GM12878 (cell line): ENCODE measurements around the gene FYB1. TPM values are rescaled to one million over a fixed set of nuclear protein-coding genes. Genes with fewer than 3 reads are reported as not detected.
"Not testable (repeated sequence)": the region's sequence is repeated elsewhere in the genome, so short reads cannot be mapped to it uniquely, and the experiment has no call there.

Source experiments
- ATAC-seq: fragments of 200-7000 bp; cut with Tn5 transposase; 3 replicates; pipeline ENCODE4 v1.9.1; 2020; ENCODE audit warnings: mild to moderate bottlenecking, moderate library complexity
- BruUV-seq: library from RNA; stranded (reverse); fragments of 400-500 nt; replicated peaks from 2 replicates; lab custom pipeline; 2021; lab: Mats Ljungman, UMichigan
- CTCF ChIA-PET: fragments of 300-600 bp; sonication (Branson Sonifier 250); formaldehyde crosslinking; extraction: SDS; loops from one replicate; lab custom pipeline; 2021; ENCODE audit warnings: inconsistent platforms; lab: Yijun Ruan, JAX
- POLR2A ChIA-PET: fragments of 350-600 bp; formaldehyde crosslinking; extraction: SDS; loops from one replicate; lab custom pipeline; 2021; ENCODE audit warnings: inconsistent platforms; lab: Charles Lee
- RAD21 ChIA-PET: fragments of 300-600 bp; sonication (Branson Sonifier 250); formaldehyde crosslinking; loops from one replicate; lab custom pipeline; 2023; ENCODE audit warnings: antibody characterized with exemption; ENCODE audit not compliant: unreplicated experiment; lab: Charles Lee
- SMC1A ChIA-PET: fragments of 300-600 bp; sonication (Branson Sonifier 250); formaldehyde crosslinking; loops from one replicate; lab custom pipeline; 2023; ENCODE audit not compliant: unreplicated experiment, uncharacterized antibody; lab: Charles Lee
- DNase-seq: peaks from one replicate; pipeline ENCODE4 v3.0.0-alpha.2; 2011; ENCODE audit warnings: low read depth, low spot score
- FAIRE-seq: peaks from 3 replicates; lab custom pipeline; 2011; peaks lifted over from hg19 to GRCh38; lab: Jason Lieb, UNC
- H2AFZ ChIP-seq: 2 replicates; pipeline ENCODE4 v1.6.0; 2011; ENCODE audit warnings: low read depth, low read length, control low read depth; ENCODE audit not compliant: control insufficient read depth
- H3K27ac ChIP-seq: 2 replicates; pipeline ENCODE4 v1.5.1; 2011; ENCODE audit warnings: control low read depth; ENCODE audit not compliant: control insufficient read depth, insufficient read depth
- H3K27me3 ChIP-seq, 2 experiments: replicated peaks in 1 of 2; 2 replicates each; pipeline versions ENCODE4 v1.6.0 to v1.6.1; 2011; ENCODE audit warnings: low read length in 1 of 2; ENCODE audit not compliant: control insufficient read depth in 2 of 2, insufficient read depth in 2 of 2
- H3K36me3 ChIP-seq, 2 experiments: 2 replicates each; pipeline ENCODE4 v1.5.1; 2011; ENCODE audit warnings: low read length in 1 of 2; ENCODE audit not compliant: control insufficient read depth in 2 of 2, insufficient read depth in 2 of 2
- H3K4me1 ChIP-seq: 2 replicates; pipeline ENCODE4 v1.6.1; 2011; ENCODE audit warnings: mild to moderate bottlenecking, low read length, moderate library complexity, mixed read lengths; ENCODE audit not compliant: control insufficient read depth, insufficient read depth
- H3K4me2 ChIP-seq: 2 replicates; pipeline ENCODE4 v1.6.0; 2011; ENCODE audit warnings: control low read depth; ENCODE audit not compliant: control insufficient read depth, insufficient read depth
- H3K4me3 ChIP-seq: fragments of 200-600 bp; sonication (generic); 2 replicates; pipeline ENCODE4 v1.5.1; 2016
- H3K79me2 ChIP-seq: 2 replicates; pipeline ENCODE4 v1.6.0; 2011; ENCODE audit warnings: low read length; ENCODE audit not compliant: control insufficient read depth, insufficient read depth
- H3K9ac ChIP-seq: 2 replicates; pipeline ENCODE4 v1.8.0; 2011; ENCODE audit warnings: low read length, control low read depth, mixed read lengths; ENCODE audit not compliant: control insufficient read depth, insufficient read depth
- H3K9me3 ChIP-seq: replicated peaks from 3 replicates; pipeline ENCODE4 v1.5.1; 2011; ENCODE audit warnings: mild to moderate bottlenecking, low read length; ENCODE audit not compliant: control insufficient read depth, insufficient read depth
- H4K20me1 ChIP-seq: 2 replicates; pipeline ENCODE4 v1.6.0; 2011; ENCODE audit not compliant: control insufficient read depth, insufficient read depth
- CBFB ChIP-seq: IDR thresholded peaks from 2 replicates; pipeline ENCODE4 v1.6.1; 2016; ENCODE audit warnings: antibody characterized with exemption, low read depth
- EP300 ChIP-seq, 2 experiments: fragments of 150-350 bp in 1 of 2; IDR thresholded peaks; 2 replicates each; pipeline ENCODE4 v1.6.1; 2011 to 2012; ENCODE audit warnings: low read depth in 2 of 2, low read length in 2 of 2, borderline replicate concordance in 1 of 2, improper control_type of control experiment in 1 of 2, inconsistent platforms in 1 of 2; ENCODE audit not compliant: control insufficient read depth in 1 of 2
- IRF4 ChIP-seq: IDR thresholded peaks from 2 replicates; pipeline ENCODE4 v1.6.1; 2011; ENCODE audit warnings: low read depth, low read length
- NRF1 ChIP-seq: conservative IDR thresholded peaks from 2 replicates; pipeline ENCODE4 v1.6.1; 2011; ENCODE audit warnings: mild to moderate bottlenecking, low read depth, low read length, improper control_type of control experiment
- STAT1 ChIP-seq: fragments of 450-650 bp; conservative IDR thresholded peaks from 2 replicates; pipeline ENCODE4 v1.6.1; 2014; ENCODE audit warnings: antibody characterized with exemption, mild to moderate bottlenecking
- TCF3 ChIP-seq: IDR thresholded peaks from 2 replicates; pipeline ENCODE4 v1.6.1; 2012; ENCODE audit warnings: low read depth, mild to moderate bottlenecking, low read length, borderline replicate concordance; ENCODE audit not compliant: insufficient read depth
- ZNF217 ChIP-seq: fragments of 450-650 bp; IDR thresholded peaks from 2 replicates; pipeline ENCODE4 v1.6.1; 2017; ENCODE audit warnings: antibody characterized with exemption, mild to moderate bottlenecking
- WGBS: methylation state at CpG from one replicate; pipeline ENCODE4 v1.1.6; 2016; ENCODE audit warnings: low lambda C conversion rate; ENCODE audit not compliant: insufficient replicate concordance, insufficient coverage; ENCODE audit errors: missing lambda C conversion rate; 5-methylcytosine and 5-hydroxymethylcytosine counted together
- in situ Hi-C: fragments of 300-500 bp; cut with MboI; formaldehyde crosslinking; loops from 9 replicates; pipeline ENCODE4 v1.14.3; 2018; ENCODE audit warnings: mixed read lengths
- intact Hi-C: fragments of 100-400 bp; cut with micrococcal nuclease; formaldehyde crosslinking; loops from one replicate; pipeline ENCODE4 v1.14.2; 2022; ENCODE audit not compliant: unreplicated experiment
- polyA plus RNA-seq, 11 experiments: library from polyadenylated mRNA; depleted of rRNA in 4 of 11; unstranded in 6 of 11; stranded (reverse) in 5 of 11; fragments of >200 nt; fragmentation: Nextera tagmentation in 4 of 11; fragmentation: Illumina TruSeq in 1 of 11; extraction: Ambion mirVana in 4 of 11; extraction: Trizol in 1 of 11; gene quantifications; 1 replicate in 1 of 11; 2 replicates in 10 of 11; pipeline versions ENCODE4 v1.2.1 to v1.2.3, GENCODE V29; 2011 to 2016; ENCODE audit warnings: inconsistent platforms in 2 of 11, missing spikeins in 2 of 11, low read depth in 1 of 11
- total RNA-seq, 4 experiments: library from RNA; depleted of rRNA in 3 of 4; stranded (reverse); fragments of >200 nt in 3 of 4; fragmentation: Illumina TruSeq in 1 of 4; extraction: Trizol in 1 of 4; gene quantifications; 2 replicates each; pipeline versions ENCODE4 v1.2.1 to v1.2.3, GENCODE V29; 2013 to 2021
- TF ChIP-seq, protein P1 (sequence below): fragments of 450-650 bp; IDR thresholded peaks from 2 replicates; pipeline ENCODE4 v1.6.1; 2017; ENCODE audit warnings: low read depth, mild to moderate bottlenecking, moderate library complexity
- TF ChIP-seq, protein P2 (sequence below): fragments of 450-650 bp; conservative IDR thresholded peaks from 2 replicates; pipeline ENCODE4 v1.6.1; 2017; ENCODE audit warnings: mild to moderate bottlenecking, moderate library complexity
- TF ChIP-seq, protein P3 (sequence below): IDR thresholded peaks from 2 replicates; pipeline ENCODE4 v1.6.1; 2012; ENCODE audit warnings: mild to moderate bottlenecking, low read depth, low read length

FYB1 gene
- total and polyA plus RNA-seq, 10 of the 15 experiments (the other 5 are each of a cell fraction or from before 2014, with no cell fraction given): 0.06 to 4.3 (median 0.25) TPM; not detected in 2

DNA sequence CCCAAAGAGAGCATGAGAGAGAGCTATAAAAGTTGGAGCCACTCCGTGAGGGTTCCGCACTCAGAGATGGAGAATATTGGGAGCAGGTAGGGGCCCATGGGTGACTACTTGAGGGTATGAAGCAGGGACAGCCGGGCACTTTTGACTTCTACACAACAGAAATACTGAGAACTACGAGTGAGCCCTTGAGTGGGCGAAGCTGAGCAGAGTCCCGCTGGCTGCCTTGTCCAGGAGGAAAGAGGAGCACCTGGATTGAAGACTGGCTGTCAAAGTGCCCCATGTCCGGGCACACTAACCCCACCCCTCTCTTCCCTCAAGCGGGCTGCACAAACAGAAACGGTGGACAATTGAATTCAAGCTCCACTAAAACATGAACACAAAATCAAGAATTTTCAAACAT is 33.6 kb downstream of the FYB1 start:
- Histone ChIP-seq H4K20me1 (no peaks in the 10 kb centered on the region), H3K4me2 (no peak overlapping the region), H3K79me2 (no peaks in the 10 kb centered on the region), H3K9me3 (no peaks in the 10 kb centered on the region), H3K9ac (no peak overlapping the region), H3K36me3 (no peaks in the 10 kb centered on the region), H3K27ac (no peak overlapping the region), H2AFZ (no peak overlapping the region), H3K4me1 (peaks cover 4% of the 10 kb centered on the region; the same call in 1 of the 2 replicates), H3K4me3 (no peak overlapping the region), H3K27me3 (no peaks in the 10 kb centered on the region)
- 58% methylated on average over 9 of the region's 9 CpGs for WGBS
- no peak for DNase-seq
- ChIA-PET POLR2A (interaction anchor here (0.9 kb wide), 1 partner anchor 9 kb away, joined by 3 read pairs; no protein-coding TSS in a partner anchor), RAD21 (no interaction called here), SMC1A (interaction anchor here (1.2 kb wide), 1 partner anchor 10 kb away, joined by 5 read pairs; no protein-coding TSS in a partner anchor), CTCF (no interaction called here)
- TF ChIP-seq NRF1: no peak
- TF ChIP-seq ZNF217: no peak
- no peak for TF ChIP-seq TCF3
- no peak for TF ChIP-seq EP300 (IDR thresholded peaks at IDR 0.05; ENCODE audit: borderline replicate concordance in 1 of 2, control insufficient read depth in 1 of 2, low read depth in 2 of 2, low read length in 2 of 2)
- TF ChIP-seq, protein P1, sequence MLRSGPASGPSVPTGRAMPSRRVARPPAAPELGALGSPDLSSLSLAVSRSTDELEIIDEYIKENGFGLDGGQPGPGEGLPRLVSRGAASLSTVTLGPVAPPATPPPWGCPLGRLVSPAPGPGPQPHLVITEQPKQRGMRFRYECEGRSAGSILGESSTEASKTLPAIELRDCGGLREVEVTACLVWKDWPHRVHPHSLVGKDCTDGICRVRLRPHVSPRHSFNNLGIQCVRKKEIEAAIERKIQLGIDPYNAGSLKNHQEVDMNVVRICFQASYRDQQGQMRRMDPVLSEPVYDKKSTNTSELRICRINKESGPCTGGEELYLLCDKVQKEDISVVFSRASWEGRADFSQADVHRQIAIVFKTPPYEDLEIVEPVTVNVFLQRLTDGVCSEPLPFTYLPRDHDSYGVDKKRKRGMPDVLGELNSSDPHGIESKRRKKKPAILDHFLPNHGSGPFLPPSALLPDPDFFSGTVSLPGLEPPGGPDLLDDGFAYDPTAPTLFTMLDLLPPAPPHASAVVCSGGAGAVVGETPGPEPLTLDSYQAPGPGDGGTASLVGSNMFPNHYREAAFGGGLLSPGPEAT: no peak
- TF ChIP-seq, protein P2, sequence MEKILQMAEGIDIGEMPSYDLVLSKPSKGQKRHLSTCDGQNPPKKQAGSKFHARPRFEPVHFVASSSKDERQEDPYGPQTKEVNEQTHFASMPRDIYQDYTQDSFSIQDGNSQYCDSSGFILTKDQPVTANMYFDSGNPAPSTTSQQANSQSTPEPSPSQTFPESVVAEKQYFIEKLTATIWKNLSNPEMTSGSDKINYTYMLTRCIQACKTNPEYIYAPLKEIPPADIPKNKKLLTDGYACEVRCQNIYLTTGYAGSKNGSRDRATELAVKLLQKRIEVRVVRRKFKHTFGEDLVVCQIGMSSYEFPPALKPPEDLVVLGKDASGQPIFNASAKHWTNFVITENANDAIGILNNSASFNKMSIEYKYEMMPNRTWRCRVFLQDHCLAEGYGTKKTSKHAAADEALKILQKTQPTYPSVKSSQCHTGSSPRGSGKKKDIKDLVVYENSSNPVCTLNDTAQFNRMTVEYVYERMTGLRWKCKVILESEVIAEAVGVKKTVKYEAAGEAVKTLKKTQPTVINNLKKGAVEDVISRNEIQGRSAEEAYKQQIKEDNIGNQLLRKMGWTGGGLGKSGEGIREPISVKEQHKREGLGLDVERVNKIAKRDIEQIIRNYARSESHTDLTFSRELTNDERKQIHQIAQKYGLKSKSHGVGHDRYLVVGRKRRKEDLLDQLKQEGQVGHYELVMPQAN: no peak
- TF ChIP-seq, protein P3, sequence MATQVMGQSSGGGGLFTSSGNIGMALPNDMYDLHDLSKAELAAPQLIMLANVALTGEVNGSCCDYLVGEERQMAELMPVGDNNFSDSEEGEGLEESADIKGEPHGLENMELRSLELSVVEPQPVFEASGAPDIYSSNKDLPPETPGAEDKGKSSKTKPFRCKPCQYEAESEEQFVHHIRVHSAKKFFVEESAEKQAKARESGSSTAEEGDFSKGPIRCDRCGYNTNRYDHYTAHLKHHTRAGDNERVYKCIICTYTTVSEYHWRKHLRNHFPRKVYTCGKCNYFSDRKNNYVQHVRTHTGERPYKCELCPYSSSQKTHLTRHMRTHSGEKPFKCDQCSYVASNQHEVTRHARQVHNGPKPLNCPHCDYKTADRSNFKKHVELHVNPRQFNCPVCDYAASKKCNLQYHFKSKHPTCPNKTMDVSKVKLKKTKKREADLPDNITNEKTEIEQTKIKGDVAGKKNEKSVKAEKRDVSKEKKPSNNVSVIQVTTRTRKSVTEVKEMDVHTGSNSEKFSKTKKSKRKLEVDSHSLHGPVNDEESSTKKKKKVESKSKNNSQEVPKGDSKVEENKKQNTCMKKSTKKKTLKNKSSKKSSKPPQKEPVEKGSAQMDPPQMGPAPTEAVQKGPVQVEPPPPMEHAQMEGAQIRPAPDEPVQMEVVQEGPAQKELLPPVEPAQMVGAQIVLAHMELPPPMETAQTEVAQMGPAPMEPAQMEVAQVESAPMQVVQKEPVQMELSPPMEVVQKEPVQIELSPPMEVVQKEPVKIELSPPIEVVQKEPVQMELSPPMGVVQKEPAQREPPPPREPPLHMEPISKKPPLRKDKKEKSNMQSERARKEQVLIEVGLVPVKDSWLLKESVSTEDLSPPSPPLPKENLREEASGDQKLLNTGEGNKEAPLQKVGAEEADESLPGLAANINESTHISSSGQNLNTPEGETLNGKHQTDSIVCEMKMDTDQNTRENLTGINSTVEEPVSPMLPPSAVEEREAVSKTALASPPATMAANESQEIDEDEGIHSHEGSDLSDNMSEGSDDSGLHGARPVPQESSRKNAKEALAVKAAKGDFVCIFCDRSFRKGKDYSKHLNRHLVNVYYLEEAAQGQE: no peak
- TF ChIP-seq STAT1: no peak
- TF ChIP-seq CBFB: no peak
- TF ChIP-seq IRF4: no peak
- ATAC-seq: no peak
- in situ Hi-C loops: no loop called here
- intact Hi-C loops: no loop called here
- FAIRE-seq: no peak
- no TSS peak for BruUV-seq

DNA sequence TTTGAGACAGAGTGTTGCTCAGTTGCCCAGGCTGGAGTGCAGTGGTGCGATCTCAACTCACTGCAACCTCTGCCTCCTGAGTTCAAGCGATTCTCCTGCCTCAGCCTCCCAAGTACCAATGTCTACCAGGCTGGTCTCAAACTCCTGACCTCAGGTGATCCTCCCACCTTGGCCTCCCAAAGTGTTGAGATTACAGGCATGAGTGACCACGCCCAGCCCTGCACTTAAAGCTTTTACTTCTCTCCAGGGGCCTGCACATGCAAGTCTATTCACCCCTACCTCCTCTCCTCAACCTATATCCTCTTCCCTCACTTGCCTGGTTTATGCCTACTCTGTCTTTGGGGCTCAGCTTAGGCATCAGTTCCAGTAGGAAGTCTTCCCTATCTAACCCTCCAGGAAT is 39.8 kb downstream of the FYB1 start:
- POLR2A ChIA-PET, intact Hi-C loops, H3K9me3 ChIP-seq: not testable (repeated sequence)

More for the DNA sequence above, 39.8 kb downstream of the FYB1 start:
- H3K4me3 ChIP-seq, H3K4me1 ChIP-seq, in situ Hi-C loops, FAIRE-seq, H3K27me3 ChIP-seq, DNase-seq, H3K27ac ChIP-seq, H3K36me3 ChIP-seq, SMC1A ChIA-PET, H3K4me2 ChIP-seq, H3K9ac ChIP-seq, ATAC-seq, RAD21 ChIA-PET, CTCF ChIA-PET, H2AFZ ChIP-seq, H4K20me1 ChIP-seq, BruUV-seq, H3K79me2 ChIP-seq: not testable (repeated sequence)
- WGBS: 0% methylated on average over 2 of the region's 3 CpGs
